H1 (cell line): ENCODE results near the gene JPH2. TPM values are rescaled to one million over a fixed set of nuclear protein-coding genes. Genes with fewer than 3 reads are reported as not detected.

Source experiments
- CTCF ChIA-PET: fragments of 300-600 bp; sonication (Branson Sonifier 250); formaldehyde crosslinking; loops from one replicate; lab custom pipeline; 2021; ENCODE audit not compliant: partially characterized antibody; lab: Charles Lee
- POLR2A ChIA-PET: fragments of 300-600 bp; sonication (Branson Sonifier 250); formaldehyde crosslinking; loops from one replicate; lab custom pipeline; 2021; ENCODE audit warnings: inconsistent platforms; ENCODE audit not compliant: partially characterized antibody; lab: Charles Lee
- DNase-seq, 2 experiments: peaks; one replicate each; pipeline versions ENCODE4 v3.0.0 to v3.0.0-alpha.2; 2010 to 2022; ENCODE audit warnings: low spot score in 2 of 2, low read depth in 1 of 2, mixed read lengths in 1 of 2
- FAIRE-seq: peaks from 2 replicates; lab custom pipeline; 2011; peaks lifted over from hg19 to GRCh38; lab: Jason Lieb, UNC
- H2AFZ ChIP-seq: 2 replicates; pipeline ENCODE4 v1.8.1; 2012; ENCODE audit warnings: low read length, inconsistent platforms
- H2AK5ac ChIP-seq: 2 replicates; pipeline ENCODE4 v1.6.1; 2013; ENCODE audit warnings: low read depth, low read length
- H2BK120ac ChIP-seq: replicated peaks from 2 replicates; pipeline ENCODE3; 2013; ENCODE audit warnings: low read depth, low read length, inconsistent platforms
- H2BK12ac ChIP-seq: 2 replicates; pipeline ENCODE4 v1.6.1; 2013; ENCODE audit warnings: low read depth, low read length
- H2BK15ac ChIP-seq: 2 replicates; pipeline ENCODE4 v1.6.1; 2013; ENCODE audit warnings: low read length
- H2BK20ac ChIP-seq: 2 replicates; pipeline ENCODE4 v1.6.1; 2013; ENCODE audit warnings: low read length
- H2BK5ac ChIP-seq: 2 replicates; pipeline ENCODE4 v1.6.1; 2013; ENCODE audit warnings: low read depth, low read length
- H3K14ac ChIP-seq: 2 replicates; pipeline ENCODE4 v1.6.1; 2013; ENCODE audit warnings: inconsistent platforms; ENCODE audit not compliant: insufficient read length
- H3K18ac ChIP-seq: 2 replicates; pipeline ENCODE4 v1.6.1; 2013; ENCODE audit warnings: low read length; ENCODE audit errors: extremely low read depth
- H3K23ac ChIP-seq: 2 replicates; pipeline ENCODE4 v1.6.1; 2013; ENCODE audit warnings: inconsistent platforms; ENCODE audit not compliant: insufficient read length
- H3K23me2 ChIP-seq: 2 replicates; pipeline ENCODE4 v1.6.1; 2013; ENCODE audit warnings: low read depth, low read length
- H3K27ac ChIP-seq: 2 replicates; pipeline ENCODE4 v1.6.1; 2011; ENCODE audit warnings: low read depth, low read length, inconsistent platforms
- H3K27me3 ChIP-seq, 4 experiments: replicated peaks in 1 of 4; 1 replicate in 1 of 4; 2 replicates in 3 of 4; pipeline versions ENCODE4 v1.6.1 to v1.8.1; 2011 to 2013; ENCODE audit warnings: low read length in 3 of 4, mild to moderate bottlenecking in 3 of 4, inconsistent platforms in 2 of 4, mixed read lengths in 2 of 4, moderate library complexity in 1 of 4; ENCODE audit not compliant: control insufficient read depth in 3 of 4, insufficient read depth in 3 of 4; ENCODE audit errors: extremely low read depth in 1 of 4
- H3K36me3 ChIP-seq, 4 experiments: 2 replicates each; pipeline versions ENCODE4 v1.6.1 to v1.8.1; 2011 to 2013; ENCODE audit warnings: mild to moderate bottlenecking in 4 of 4, low read length in 3 of 4, moderate library complexity in 2 of 4, control low read depth in 1 of 4, inconsistent platforms in 1 of 4; ENCODE audit not compliant: insufficient read depth in 4 of 4, control insufficient read depth in 2 of 4
- H3K4ac ChIP-seq: replicated peaks from 2 replicates; pipeline ENCODE3; 2013; ENCODE audit warnings: low read length, low read depth, mixed read lengths, inconsistent platforms; ENCODE audit not compliant: insufficient read length
- H3K4me1 ChIP-seq, 4 experiments: replicated peaks in 1 of 4; 1 replicate in 1 of 4; 2 replicates in 3 of 4; pipeline versions ENCODE4 v1.6.1 to v1.8.1; 2011 to 2013; ENCODE audit warnings: low read length in 3 of 4, inconsistent platforms in 2 of 4, mixed read lengths in 1 of 4; ENCODE audit not compliant: insufficient read depth in 4 of 4, control insufficient read depth in 3 of 4
- H3K4me2 ChIP-seq, 2 experiments: 2 replicates each; pipeline versions ENCODE4 v1.6.1 to v1.8.1; 2011 to 2013; ENCODE audit warnings: low read depth in 2 of 2, low read length in 2 of 2, control low read depth in 1 of 2, inconsistent platforms in 1 of 2, mild to moderate bottlenecking in 1 of 2; ENCODE audit not compliant: insufficient read depth in 1 of 2
- H3K4me3 ChIP-seq, 4 experiments: fragments of 200-600, 300-600 bp in 1 of 4; sonication (generic), shearing (Covaris generic), sonication (Bioruptor Twin) in 1 of 4; 2 replicates each; pipeline versions ENCODE4 v1.5.1 to v1.8.1; 2011 to 2016; ENCODE audit warnings: low read length in 4 of 4, low read depth in 3 of 4, control low read depth in 2 of 4, inconsistent platforms in 2 of 4, mild to moderate bottlenecking in 2 of 4, mixed read lengths in 1 of 4, moderate library complexity in 1 of 4; ENCODE audit not compliant: insufficient read depth in 2 of 4; ENCODE audit errors: extremely low read depth in 1 of 4
- H3K56ac ChIP-seq: replicated peaks from 2 replicates; pipeline ENCODE3; 2013; ENCODE audit warnings: low read depth, mild to moderate bottlenecking, mixed read lengths, low read length, inconsistent platforms; ENCODE audit not compliant: insufficient read length
- H3K79me1 ChIP-seq: 2 replicates; pipeline ENCODE4 v1.6.1; 2013; ENCODE audit warnings: low read depth, low read length, control low read depth
- H3K79me2 ChIP-seq, 2 experiments: 2 replicates each; pipeline versions ENCODE4 v1.6.1 to v1.8.1; 2012 to 2013; ENCODE audit warnings: low read length in 2 of 2, mild to moderate bottlenecking in 2 of 2, inconsistent platforms in 1 of 2; ENCODE audit not compliant: insufficient read depth in 2 of 2, control insufficient read depth in 1 of 2
- H3K9ac ChIP-seq, 4 experiments: replicated peaks in 1 of 4; 1 replicate in 1 of 4; 2 replicates in 3 of 4; pipeline versions ENCODE4 v1.6.1 to v1.8.1; 2011 to 2013; ENCODE audit warnings: low read depth in 3 of 4, low read length in 3 of 4, control low read depth in 2 of 4, mild to moderate bottlenecking in 2 of 4, moderate library complexity in 2 of 4, inconsistent platforms in 1 of 4; ENCODE audit errors: extremely low read depth in 1 of 4
- H3K9me3 ChIP-seq, 2 experiments: 2 replicates each; pipeline versions ENCODE4 v1.6.1 to v1.8.1; 2012 to 2013; ENCODE audit warnings: mild to moderate bottlenecking in 2 of 2, moderate library complexity in 2 of 2, control low read depth in 1 of 2, inconsistent platforms in 1 of 2, low read depth in 1 of 2, low read length in 1 of 2, mixed read lengths in 1 of 2; ENCODE audit not compliant: insufficient read depth in 2 of 2
- H4K20me1 ChIP-seq, 2 experiments: replicated peaks in 1 of 2; 2 replicates each; pipeline versions ENCODE3 to v1.8.1; 2011 to 2013; ENCODE audit warnings: inconsistent platforms in 2 of 2, low read length in 2 of 2, mild to moderate bottlenecking in 1 of 2; ENCODE audit not compliant: insufficient read depth in 2 of 2, control insufficient read depth in 1 of 2
- H4K5ac ChIP-seq: 2 replicates; pipeline ENCODE4 v1.6.1; 2013; ENCODE audit warnings: low read length, low read depth, mixed read lengths, inconsistent platforms; ENCODE audit not compliant: insufficient read length
- H4K8ac ChIP-seq: 2 replicates; pipeline ENCODE4 v1.8.0; 2013; ENCODE audit warnings: mild to moderate bottlenecking, moderate library complexity, low read length, inconsistent platforms; ENCODE audit not compliant: insufficient read depth; ENCODE audit errors: extremely low read depth
- H4K91ac ChIP-seq: replicated peaks from 2 replicates; pipeline ENCODE3; 2013; ENCODE audit warnings: low read length, mixed read lengths, inconsistent platforms; ENCODE audit not compliant: insufficient read length
- BRCA1 ChIP-seq: IDR thresholded peaks from 2 replicates; pipeline ENCODE4 v1.6.1; 2012; ENCODE audit warnings: low read depth, low read length, improper control_type of control experiment
- CBX5 ChIP-seq: fragments of 300-800, 300-1000 bp; sonication (generic); IDR thresholded peaks from 2 replicates; pipeline ENCODE4 v1.7.1; 2016; ENCODE audit warnings: antibody characterized with exemption, low read length, low read depth
- RNF2 ChIP-seq: fragments of 200-900, 300-1000 bp; sonication (generic); IDR thresholded peaks from 2 replicates; pipeline ENCODE4 v1.7.1; 2016; ENCODE audit warnings: borderline replicate concordance, low read depth, mild to moderate bottlenecking, antibody characterized with exemption, low read length; ENCODE audit not compliant: poor library complexity, severe bottlenecking; ENCODE audit errors: missing control alignments
- SP4 ChIP-seq: IDR thresholded peaks from 2 replicates; pipeline ENCODE4 v1.6.1; 2012; ENCODE audit warnings: low read length, inconsistent platforms
- WGBS, 2 experiments: shearing (Covaris generic) in 1 of 2; methylation state at CpG; one replicate each; pipeline versions ENCODE4 v1.1.6 to v1.1.7; 2013 to 2015; ENCODE audit warnings: low lambda C conversion rate in 2 of 2, mixed read lengths in 2 of 2, inconsistent platforms in 1 of 2, low coverage in 1 of 2, missing lambda C conversion rate in 1 of 2; ENCODE audit not compliant: insufficient replicate concordance in 2 of 2, insufficient coverage in 1 of 2, insufficient read length in 1 of 2; ENCODE audit errors: extremely low coverage in 1 of 2, missing lambda C conversion rate in 1 of 2; 5-methylcytosine and 5-hydroxymethylcytosine counted together
- polyA plus RNA-seq, 7 experiments: library from polyadenylated mRNA; depleted of rRNA in 3 of 7; stranded (reverse) in 5 of 7; unstranded in 2 of 7; fragments of >200 nt in 5 of 7; fragments of 200-250 nt in 2 of 7; gene quantifications; 1 replicate in 5 of 7; 2 replicates in 1 of 7; 4 replicates in 1 of 7; pipeline versions ENCODE4 v1.2.1 to v1.2.3, GENCODE V29; 2011 to 2013; ENCODE audit warnings: missing spikeins in 2 of 7, mixed read lengths in 2 of 7
- total RNA-seq: library from RNA; stranded (reverse); fragmentation: NEBNext Ultra II Directional; extraction: Animal tissue kit (Norgen Biotek cat#: 25700); gene quantifications from 2 replicates; pipeline ENCODE4 v1.2.1, GENCODE V29; 2021

Gene JPH2
- total and polyA plus RNA-seq, 2 of the 8 experiments (the other 6 are each of a cell fraction or from before 2014, with no cell fraction given): 0.59 to 1.3 TPM

DNA sequence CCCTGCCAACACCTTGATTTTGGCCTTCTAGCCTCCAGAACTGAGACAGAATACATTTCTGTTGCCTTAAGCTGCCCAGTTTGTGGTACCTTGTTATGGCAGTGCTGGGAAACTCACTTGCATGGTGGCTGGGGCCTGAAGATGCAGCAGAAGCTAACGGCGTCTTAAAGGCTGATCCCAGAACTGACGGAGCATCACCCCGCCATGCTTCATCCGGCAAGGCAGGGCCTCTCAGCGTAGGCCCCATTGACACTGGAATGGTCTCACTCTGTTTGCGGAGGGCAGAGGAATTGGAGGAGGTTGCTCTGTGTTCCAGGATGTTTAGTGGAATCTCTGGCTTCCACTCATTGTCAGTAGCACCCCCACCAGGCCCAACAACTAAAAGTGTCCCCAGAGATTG lies 102.1 kb downstream of the JPH2 start:
- Histone ChIP-seq H3K18ac (no peak overlapping the region), H3K23me2 (no peaks in the 10 kb centered on the region), H2BK120ac (no peak overlapping the region), H3K27ac (no peak overlapping the region), H3K4me1 (no peaks in the 10 kb centered on the region), H2BK12ac (no peak overlapping the region), H3K36me3 (no peaks in the 10 kb centered on the region), H3K56ac (no peak overlapping the region), H3K9ac (no peak overlapping the region), H2BK20ac (no peak overlapping the region), H4K20me1 (no peaks in the 10 kb centered on the region), H3K4me3 (no peak overlapping the region), H2AFZ (no peak overlapping the region), H3K14ac (no peak overlapping the region), H3K4me2 (no peak overlapping the region), H2BK15ac (no peak overlapping the region), H4K5ac (no peak overlapping the region), H2AK5ac (no peak overlapping the region), H2BK5ac (no peak overlapping the region), H3K27me3 (no peaks in the 10 kb centered on the region), H4K91ac (no peak overlapping the region), H3K79me1 (no peaks in the 10 kb centered on the region; the same call in 1 of the 2 replicates), H4K8ac (no peak overlapping the region), H3K23ac (no peak overlapping the region), H3K4ac (no peak overlapping the region), H3K79me2 (no peaks in the 10 kb centered on the region), H3K9me3 (no peaks in the 10 kb centered on the region)
- POLR2A ChIA-PET: no interaction called here
- DNase-seq: no peak
- CTCF ChIA-PET: no interaction called here
- TF ChIP-seq RNF2 (no peak), CBX5 (no peak), BRCA1 (no peak), SP4 (no peak)
- 86% methylated on average over 7 of the region's 7 CpGs; no CpG with 5 or more reads in 1 of the 2 experiments for WGBS, 2 experiments
- no peak for FAIRE-seq
